T-helper 17 cell (primary cell): ENCODE results near the gene RNF166. TPM values are rescaled to one million over a fixed set of nuclear protein-coding genes. Genes with fewer than 3 reads are reported as not detected.

Source experiments
- ATAC-seq: fragments of 150-1000 bp; cut with Tn5 transposase; 2 replicates; pipeline ENCODE4 v1.10.0; 2021; ENCODE audit warnings: mild to moderate bottlenecking, moderate library complexity
- DNase-seq, 3 donors: peaks; one replicate each; pipeline versions ENCODE4 v3.0.0 to v3.0.0-alpha.2; 2020 to 2021
- H3K9me3 ChIP-seq: one replicate; pipeline ENCODE4 v1.7.0; 2013; ENCODE audit warnings: low read length, mild to moderate bottlenecking; ENCODE audit not compliant: control insufficient read depth, poor library complexity, severe bottlenecking
- H3K27ac Mint-ChIP-seq: one replicate; pipeline ENCODE4 v1.8.0; 2022; ENCODE audit warnings: mild to moderate bottlenecking, moderate library complexity, mixed read lengths
- H3K27me3 Mint-ChIP-seq: one replicate; pipeline ENCODE4 v1.8.0; 2022; ENCODE audit warnings: mixed read lengths
- H3K36me3 Mint-ChIP-seq: one replicate; pipeline ENCODE4 v1.8.0; 2022; ENCODE audit warnings: low read depth, mixed read lengths
- H3K4me1 Mint-ChIP-seq: one replicate; pipeline ENCODE4 v1.8.0; 2022; ENCODE audit warnings: mild to moderate bottlenecking, mixed read lengths
- H3K4me3 Mint-ChIP-seq: one replicate; pipeline ENCODE4 v1.8.0; 2022; ENCODE audit warnings: mild to moderate bottlenecking, moderate library complexity, mixed read lengths
- total RNA-seq, 4 donors: library from RNA in 2 of 4; stranded (reverse) in 2 of 4; gene quantifications; one replicate each; pipeline ENCODE4 v1.2.3 and lab custom pipeline; 2022 to 2026

The RNF166 gene
- total RNA-seq, 2 donors from 2014 or later: 235 to 398 TPM

GRCh38 chr16:88744577-88745521, 38.6 kb upstream of the RNF166 start:
- no peaks in the 10 kb centered on the region for H3K36me3 Mint-ChIP-seq
- H3K4me1 Mint-ChIP-seq: peaks cover 25% of the 10 kb centered on the region
- no peaks in the 10 kb centered on the region for H3K9me3 ChIP-seq
- DNase-seq (no peak), ATAC-seq (no peak)
- peak overlapping the region; percentile 91 for H3K27ac Mint-ChIP-seq
- H3K27me3 Mint-ChIP-seq: no peaks in the 10 kb centered on the region
- peak overlapping the region; percentile 81 for H3K4me3 Mint-ChIP-seq

DNA sequence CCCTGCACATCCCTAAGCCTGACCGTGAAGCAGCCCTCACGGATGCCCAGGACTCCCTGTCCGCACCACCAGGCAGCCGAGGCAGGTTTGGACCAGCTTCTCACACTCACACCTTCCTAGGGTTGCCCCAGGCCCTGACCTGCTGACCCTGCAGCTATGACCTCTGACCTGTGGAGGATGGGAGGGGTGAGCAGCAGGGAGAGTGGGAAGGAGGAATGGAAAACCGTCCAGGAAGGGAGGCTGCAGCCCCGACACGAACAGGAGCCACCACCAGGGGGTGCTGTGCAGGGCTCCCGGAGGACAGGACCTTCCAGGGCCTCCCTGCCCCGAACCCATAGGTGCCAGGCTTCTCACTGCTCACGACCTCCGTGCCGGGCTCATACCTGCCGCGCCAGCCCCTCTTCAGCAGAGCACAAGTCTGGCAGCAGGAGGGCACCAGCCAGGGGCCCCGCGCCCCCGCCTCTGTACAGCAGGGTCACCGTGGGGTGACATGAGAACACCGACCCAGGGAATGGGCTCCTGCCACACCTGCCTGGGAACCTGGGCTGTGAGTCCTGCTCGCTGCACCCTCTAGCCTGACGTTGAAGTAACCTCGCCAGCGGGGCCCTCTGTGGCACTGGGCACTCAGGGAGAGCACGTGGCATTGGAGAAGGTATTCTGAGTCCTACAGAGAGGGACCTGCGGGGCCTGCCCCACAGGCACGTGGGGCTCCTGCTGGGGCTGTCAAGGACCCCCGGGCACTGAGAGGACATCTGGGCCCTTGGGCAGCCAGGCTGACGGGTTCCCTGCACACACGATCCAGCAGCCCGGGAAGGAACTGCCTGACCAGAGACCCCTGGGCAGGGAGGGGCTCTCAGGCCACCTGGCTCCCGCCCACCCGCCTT, 37.7 kb upstream of the RNF166 start:
- Mint-ChIP-seq H3K4me1 (peaks cover 25% of the 10 kb centered on the region), H3K4me3 (peak overlapping the region; percentile 41), H3K27me3 (no peaks in the 10 kb centered on the region), H3K36me3 (no peaks in the 10 kb centered on the region), H3K27ac (no peak overlapping the region)
- ATAC-seq (peak; percentile 51), DNase-seq (peak; percentile 59 to 73 (median 68))
- no peaks in the 10 kb centered on the region for H3K9me3 ChIP-seq

- H3K9me3 ChIP-seq: no peaks in the 10 kb centered on the region
- DNase-seq (no peak), ATAC-seq (no peak)
- Mint-ChIP-seq H3K27ac (no peak overlapping the region), H3K4me3 (no peak overlapping the region), H3K27me3 (no peaks in the 10 kb centered on the region), H3K36me3 (no peaks in the 10 kb centered on the region), H3K4me1 (peaks cover 24% of the 10 kb centered on the region)
Observed at GRCh38 chr16:88742896-88743605, 36.8 kb upstream of the RNF166 start.

DNA sequence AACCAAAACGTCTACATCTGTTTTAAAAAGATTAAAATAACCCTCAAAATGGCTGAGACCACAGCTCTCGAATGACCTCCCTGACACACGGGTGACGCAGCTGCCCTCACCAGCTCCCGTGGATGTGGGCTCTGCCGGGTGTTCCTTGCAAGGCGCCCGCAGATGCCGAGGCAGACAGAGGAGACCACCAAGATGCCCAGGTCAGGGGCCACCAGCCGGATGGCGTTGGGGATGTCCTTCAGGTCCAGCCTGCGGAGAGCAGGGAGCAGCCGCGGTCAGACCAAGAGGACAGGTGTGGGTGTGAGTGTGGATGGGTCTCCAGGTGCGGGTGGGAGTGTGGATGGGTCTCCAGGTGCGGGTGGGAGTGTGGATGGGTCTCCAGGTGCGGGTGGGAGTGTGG, 35.2 kb upstream of the RNF166 start:
- H3K36me3 Mint-ChIP-seq: no peaks in the 10 kb centered on the region
- no peak overlapping the region for H3K4me3 Mint-ChIP-seq
- peaks cover 18% of the 10 kb centered on the region for H3K4me1 Mint-ChIP-seq
- H3K27me3 Mint-ChIP-seq: no peaks in the 10 kb centered on the region
- H3K27ac Mint-ChIP-seq: peak overlapping the region; percentile 1
- no peak for DNase-seq
- no peaks in the 10 kb centered on the region for H3K9me3 ChIP-seq
- ATAC-seq: no peak

DNA sequence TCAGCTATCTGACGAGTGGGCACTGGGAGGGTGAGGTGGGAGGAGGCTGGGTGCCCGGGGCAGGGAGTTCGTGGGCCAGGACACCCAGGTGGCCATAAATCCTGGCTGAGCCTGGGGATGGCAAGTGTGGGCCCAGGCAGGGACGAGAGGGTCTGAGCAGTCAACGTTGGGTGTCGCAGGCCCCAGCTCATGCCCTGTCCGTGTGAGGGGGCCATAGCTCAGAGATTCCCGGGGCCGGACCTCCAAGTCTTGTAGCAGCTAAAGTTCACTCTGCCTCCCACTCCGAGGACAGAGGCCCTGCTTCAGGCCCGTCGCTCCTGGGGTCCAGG, 34.5 kb upstream of the RNF166 start:
- peaks cover 12% of the 10 kb centered on the region for H3K4me1 Mint-ChIP-seq
- H3K4me3 Mint-ChIP-seq: no peak overlapping the region
- H3K27ac Mint-ChIP-seq: no peak overlapping the region
- no peak for DNase-seq
- H3K36me3 Mint-ChIP-seq: no peaks in the 10 kb centered on the region
- no peak for ATAC-seq
- H3K9me3 ChIP-seq: no peaks in the 10 kb centered on the region
- no peaks in the 10 kb centered on the region for H3K27me3 Mint-ChIP-seq

DNA sequence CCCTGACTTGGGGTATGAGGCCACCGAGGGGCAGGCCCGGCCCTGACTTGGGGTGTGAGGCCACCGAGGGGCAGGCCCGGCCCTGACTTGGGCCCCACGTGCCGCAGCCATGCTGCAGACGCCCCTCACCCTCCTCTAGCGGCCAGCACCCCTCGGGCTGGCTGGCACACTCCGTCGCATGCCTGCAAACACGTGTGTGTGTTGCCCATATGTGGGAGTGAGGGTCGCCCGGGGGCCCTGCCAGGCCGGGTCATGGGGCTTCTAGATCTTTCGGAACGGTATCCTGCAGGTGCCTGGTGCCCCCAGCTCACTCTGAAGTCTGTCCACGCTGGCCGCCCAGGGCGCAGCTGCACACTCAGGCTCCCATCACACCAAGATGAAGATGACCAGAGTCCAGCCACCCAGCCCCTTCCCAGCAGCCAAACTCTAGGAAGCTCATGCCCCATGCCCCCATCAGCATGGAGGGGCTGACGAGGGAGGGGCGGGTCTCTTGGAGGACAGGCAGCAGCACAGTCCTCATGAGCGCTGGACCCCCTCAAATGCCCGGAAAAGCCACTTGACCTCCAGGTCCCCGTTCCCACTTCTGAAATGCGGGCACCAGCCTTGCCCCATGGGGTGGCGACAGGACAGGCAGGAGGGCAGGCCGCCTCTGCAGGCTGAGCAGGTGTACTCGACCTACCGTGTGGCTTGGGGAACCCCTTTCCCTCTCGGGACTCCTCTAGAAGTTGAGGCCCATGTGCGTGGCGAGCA, 33.9 kb upstream of the RNF166 start:
- DNase-seq (no peak), ATAC-seq (no peak)
- H3K4me1 Mint-ChIP-seq: peaks cover 12% of the 10 kb centered on the region
- no peak overlapping the region for H3K27ac Mint-ChIP-seq
- H3K27me3 Mint-ChIP-seq: no peaks in the 10 kb centered on the region
- H3K4me3 Mint-ChIP-seq: no peak overlapping the region
- no peaks in the 10 kb centered on the region for H3K36me3 Mint-ChIP-seq
- H3K9me3 ChIP-seq: no peaks in the 10 kb centered on the region

GRCh38 chr16:88739139-88739976, 33.1 kb upstream of the RNF166 start:
- peaks cover 12% of the 10 kb centered on the region for H3K4me1 Mint-ChIP-seq
- no peaks in the 10 kb centered on the region for H3K27me3 Mint-ChIP-seq
- H3K27ac Mint-ChIP-seq: peak overlapping the region; percentile 49

DNA sequence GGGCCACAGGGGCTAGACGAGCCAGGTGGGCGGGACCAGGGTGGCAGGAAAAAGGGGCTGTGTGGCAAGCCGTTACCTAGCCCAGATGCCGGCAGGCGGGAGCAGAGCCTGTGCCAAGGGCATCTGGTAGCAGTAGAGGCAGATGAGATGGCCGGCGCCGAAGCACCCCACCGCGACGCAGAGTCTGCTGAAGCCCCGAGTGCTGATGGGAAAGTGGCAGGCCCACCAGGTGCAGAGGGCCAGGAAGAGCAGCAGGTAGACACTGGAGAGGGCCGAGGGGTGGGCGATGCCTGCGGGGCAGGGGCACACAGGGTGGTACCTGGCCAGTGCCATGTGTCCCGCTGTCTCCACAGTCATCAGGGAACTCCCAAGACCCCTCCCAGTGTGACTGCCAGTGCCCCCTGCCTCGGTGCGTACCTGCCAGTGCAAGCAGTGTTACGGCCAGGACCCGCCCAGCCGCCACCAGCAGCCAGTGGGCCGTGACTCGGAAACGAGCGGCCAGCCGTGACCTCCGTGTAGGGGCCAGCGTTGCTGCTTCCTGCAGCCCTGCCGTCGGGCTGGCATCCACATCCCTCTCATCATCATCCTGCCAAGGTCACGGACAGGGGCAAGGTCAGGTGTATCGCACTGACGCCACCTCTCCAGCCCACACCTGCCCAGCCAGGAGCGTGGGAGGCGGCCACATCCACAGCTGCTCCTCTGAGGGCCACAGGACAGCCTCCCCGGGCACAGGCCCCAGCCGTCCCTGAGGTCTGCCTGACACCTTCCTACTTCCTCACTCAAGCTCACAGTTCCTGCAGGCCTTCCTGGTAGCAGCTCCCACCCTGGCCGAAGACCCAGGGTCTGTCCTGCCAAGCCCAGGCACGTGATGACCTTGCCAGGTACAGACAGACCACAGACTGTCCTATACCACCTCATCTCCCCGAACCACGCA, 32.2 kb upstream of the RNF166 start:
- ATAC-seq (no peak), DNase-seq (no peak)
- Mint-ChIP-seq H3K4me1 (peaks cover 5% of the 10 kb centered on the region), H3K36me3 (no peaks in the 10 kb centered on the region), H3K4me3 (peak overlapping the region; percentile 52), H3K27ac (peak overlapping the region; percentile 49), H3K27me3 (no peaks in the 10 kb centered on the region)
- H3K9me3 ChIP-seq: no peaks in the 10 kb centered on the region

More at GRCh38 chr16:88739139-88739976, 33.1 kb upstream of the RNF166 start:
- ATAC-seq (no peak), DNase-seq (no peak)
- H3K36me3 Mint-ChIP-seq: no peaks in the 10 kb centered on the region
- H3K9me3 ChIP-seq: no peaks in the 10 kb centered on the region
- H3K4me3 Mint-ChIP-seq: no peak overlapping the region

- H3K27me3 Mint-ChIP-seq: no peaks in the 10 kb centered on the region
- no peak overlapping the region for H3K4me3 Mint-ChIP-seq
- peaks cover 3% of the 10 kb centered on the region for H3K4me1 Mint-ChIP-seq
- peak overlapping the region; percentile 21 for H3K27ac Mint-ChIP-seq
- ATAC-seq (peak; percentile 94), DNase-seq (peak; percentile 60 to 81 (median 72))
- H3K36me3 Mint-ChIP-seq: no peaks in the 10 kb centered on the region
- no peaks in the 10 kb centered on the region for H3K9me3 ChIP-seq
Observed at GRCh38 chr16:88737298-88738150, 31.3 kb upstream of the RNF166 start.

DNA sequence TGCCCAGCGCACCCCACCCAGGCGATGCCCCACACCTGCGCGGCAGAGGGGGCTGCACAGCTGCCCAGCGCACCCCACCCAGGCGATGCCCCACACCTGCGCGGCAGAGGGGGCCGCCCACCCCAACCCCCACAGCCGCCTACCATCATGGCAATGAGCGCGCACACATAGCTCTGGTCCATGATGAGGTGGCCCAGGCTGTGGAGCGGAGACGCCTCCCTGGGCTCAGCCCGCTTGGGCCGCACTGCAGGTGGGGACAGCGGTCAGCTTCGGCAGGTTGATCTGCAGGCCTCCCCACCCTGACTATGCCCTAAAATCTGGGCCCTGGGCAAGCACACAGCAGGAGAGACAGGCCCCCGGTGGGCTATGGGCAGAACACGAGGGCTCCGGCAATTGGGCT, 30.3 kb upstream of the RNF166 start:
- DNase-seq (no peak), ATAC-seq (no peak)
- Mint-ChIP-seq H3K4me1 (peaks cover 2% of the 10 kb centered on the region), H3K4me3 (no peak overlapping the region), H3K36me3 (no peaks in the 10 kb centered on the region), H3K27me3 (no peaks in the 10 kb centered on the region), H3K27ac (peak overlapping the region; percentile 53)
- H3K9me3 ChIP-seq: no peaks in the 10 kb centered on the region
